ENCODE data around the gene GNAQ. TPM values are rescaled to one million over a fixed set of nuclear protein-coding genes. Genes with fewer than 3 reads are reported as not detected.
A peak's percentile ranks its signal among the peaks of the same experiment; 100 is the strongest.

Gene GNAQ
- total and polyA plus RNA-seq, 2 of the 4 experiments (the other 2 are of a cell fraction) = 23.1 to 50.7 TPM

DNA sequence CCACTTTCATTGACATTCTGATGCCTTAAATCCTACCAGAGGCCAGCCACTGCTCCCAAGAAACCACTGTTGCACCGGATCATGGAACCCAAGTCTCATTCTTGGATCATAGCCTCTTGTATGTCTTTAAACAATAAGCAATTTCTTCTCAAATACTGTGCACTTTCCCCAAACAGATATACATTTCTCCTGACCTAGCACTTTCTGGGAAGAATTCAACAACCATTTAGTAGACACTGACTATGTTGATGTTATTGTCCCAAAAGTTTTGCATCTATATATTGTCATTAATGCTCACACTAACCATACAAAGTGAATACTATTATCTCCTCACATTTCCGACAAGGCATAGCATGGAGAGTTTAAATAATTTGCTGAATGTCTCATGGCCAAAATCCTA lies 123.3 kb downstream of the GNAQ start:
- ChIA-PET CTCF (no interaction called here), POLR2A (ENCODE audit: unreplicated experiment) (no interaction called here)
- in situ Hi-C loops (cut with MboI; ENCODE audit: low sequenced_read_pairs) (no loop called here), intact Hi-C loops (cut with micrococcal nuclease) (no loop called here), dilution Hi-C loops (cut with HindIII; ENCODE audit: low sequenced_read_pairs, unreplicated experiment) (no loop called here)
- peaks cover 30 to 32% of the 10 kb centered on the region in 2 experiments for H3K79me1 ChIP-seq (ENCODE audit: low read depth in 1 of 2, low read length in 2 of 2)
- H2BK5ac ChIP-seq (ENCODE audit: low read depth, low read length, poor library complexity, severe bottlenecking) = no peak overlapping the region
- no peak overlapping the region for H3K18ac ChIP-seq (ENCODE audit: low read depth, low read length)
- no peak overlapping the region for H2AK9ac ChIP-seq (replicated peaks; ENCODE audit: low read depth, low read length, poor library complexity)
- H3K36me3 ChIP-seq (ENCODE audit: control insufficient read depth, insufficient read depth, low read length) = no peaks in the 10 kb centered on the region
- 100% methylated on average over 1 of the region's 2 CpGs; no CpG with 5 or more reads in 1 of the 2 experiments for WGBS, 2 experiments (ENCODE audit: extremely low coverage in 2 of 2, insufficient read length in 1 of 2)
- H3K4ac ChIP-seq (ENCODE audit: low read depth, low read length) = no peak overlapping the region
- no peak overlapping the region for H3K23ac ChIP-seq (ENCODE audit: low read depth, low read length)
- no peak overlapping the region for H3K4me3 ChIP-seq (ENCODE audit: insufficient read depth, low read depth, low read length)
- H3K9me1 ChIP-seq (ENCODE audit: insufficient read depth, low read length) = peaks cover under 1% of the 10 kb centered on the region; the same call in 1 of the 2 replicates
- H3K9ac ChIP-seq (ENCODE audit: low read depth, low read length) = no peak overlapping the region
- BruUV-seq (replicated peaks) = no TSS peak
- peaks cover 6% of the 10 kb centered on the region for H3K4me1 ChIP-seq (ENCODE audit: control insufficient read depth, insufficient read depth, low read length)
- no peak overlapping the region for H2BK120ac ChIP-seq (ENCODE audit: low read depth, low read length)
- DNase-seq = no peak
- no peak overlapping the region for H2AK5ac ChIP-seq (ENCODE audit: low read depth, low read length)
- no peak overlapping the region for H3K4me2 ChIP-seq (ENCODE audit: low read depth, low read length)
- H2BK20ac ChIP-seq (ENCODE audit: low read depth, low read length) = no peak overlapping the region
- H4K5ac ChIP-seq (ENCODE audit: low read depth, low read length) = no peak overlapping the region
- H2BK15ac ChIP-seq (ENCODE audit: low read depth, low read length) = no peak overlapping the region
- no peak overlapping the region for H2AFZ ChIP-seq (replicated peaks; ENCODE audit: low read length, poor library complexity)
- H4K91ac ChIP-seq (ENCODE audit: insufficient read depth, low read depth, low read length) = no peak overlapping the region
- no peak overlapping the region for H3K27ac ChIP-seq (ENCODE audit: insufficient read depth, low read length)
- H3K27me3 ChIP-seq (ENCODE audit: control insufficient read depth, insufficient read depth, low read length) = no peaks in the 10 kb centered on the region
- H3K14ac ChIP-seq (replicated peaks; ENCODE audit: low read depth, low read length) = no peak overlapping the region
- H4K8ac ChIP-seq (ENCODE audit: low read depth in 2 of 2, low read length in 2 of 2) = no peak overlapping the region
- H4K20me1 ChIP-seq (ENCODE audit: insufficient read depth, low read length) = peaks cover 9% of the 10 kb centered on the region; the same call in 1 of the 2 replicates
- no peak for ATAC-seq (ENCODE audit: low read depth)
- no peak overlapping the region for H3K56ac ChIP-seq (ENCODE audit: extremely low read depth, insufficient read depth, low read length)
- TF ChIP-seq POLR2A (IDR thresholded peaks at IDR 0.05; ENCODE audit: low read depth, low read length) (no peak), MAFK (IDR thresholded peaks at IDR 0.05; ENCODE audit: low read depth, low read length) (0 out of 2 replicates have a peak, but pooled peaks have one; percentile 19)
- no peaks in the 10 kb centered on the region for H3K9me3 ChIP-seq (ENCODE audit: control insufficient read depth, insufficient read depth, low read length)

Measured in IMR-90 (cell line).